Peyer's patch (tissue), 4 donors: ENCODE measurements around the gene GAL3ST3. TPM values are rescaled to one million over a fixed set of nuclear protein-coding genes. Genes with fewer than 3 reads are reported as not detected.

Source experiments
- DNase-seq, 3 donors: peaks; one replicate each; pipeline ENCODE4 v3.0.0-alpha.2; 2017 to 2019
- H3K27ac ChIP-seq, 4 donors: fragments of 200-600 bp; sonication (generic); one replicate each; pipeline ENCODE4 v1.5.1; 2016 to 2019
- H3K27me3 ChIP-seq, 2 donors: fragments of 200-600 bp; sonication (generic); one replicate each; pipeline ENCODE4 v1.5.1; 2019
- H3K36me3 ChIP-seq, 3 donors: fragments of 200-600 bp; sonication (generic); one replicate each; pipeline ENCODE4 v1.5.1; 2016 to 2019
- H3K4me1 ChIP-seq, 4 donors: fragments of 200-600 bp; sonication (generic); one replicate each; pipeline ENCODE4 v1.5.1; 2016 to 2019
- H3K4me3 ChIP-seq, 4 donors: fragments of 200-600 bp; sonication (generic); 1 replicate in 3 of 4; 2 replicates in 1 of 4; pipeline ENCODE4 v1.5.1; 2016 to 2019; ENCODE audit warnings: mild to moderate bottlenecking in 1 of 4
- H3K9me3 ChIP-seq, 4 donors: fragments of 200-600 bp; sonication (generic); one replicate each; pipeline ENCODE4 v1.5.1; 2016 to 2019; ENCODE audit warnings: mild to moderate bottlenecking in 1 of 4
- POLR2A ChIP-seq, 2 donors: fragments of 450-650 bp; IDR thresholded peaks; one replicate each; pipeline ENCODE4 v1.5.1; 2017; ENCODE audit warnings: antibody characterized with exemption in 2 of 2, mild to moderate bottlenecking in 2 of 2, moderate library complexity in 2 of 2
- total RNA-seq, 4 donors: library from RNA; depleted of rRNA; stranded (reverse); fragments of >200 nt; gene quantifications; one replicate each; pipeline ENCODE4 v1.1.0, GENCODE V29; 2016
- TF ChIP-seq, protein P1 (sequence below), 6 experiments: fragments of 450-650 bp in 4 of 6; fragments of 200-600 bp in 2 of 6; sonication (generic) in 1 of 6; IDR thresholded peaks; one replicate each; pipeline ENCODE4 v1.5.1; 2017 to 2019; ENCODE audit warnings: antibody characterized with exemption in 6 of 6, mild to moderate bottlenecking in 3 of 6, moderate library complexity in 1 of 6

The GAL3ST3 gene
- total RNA-seq, 4 donors from 2014 or later, result not detected

DNA sequence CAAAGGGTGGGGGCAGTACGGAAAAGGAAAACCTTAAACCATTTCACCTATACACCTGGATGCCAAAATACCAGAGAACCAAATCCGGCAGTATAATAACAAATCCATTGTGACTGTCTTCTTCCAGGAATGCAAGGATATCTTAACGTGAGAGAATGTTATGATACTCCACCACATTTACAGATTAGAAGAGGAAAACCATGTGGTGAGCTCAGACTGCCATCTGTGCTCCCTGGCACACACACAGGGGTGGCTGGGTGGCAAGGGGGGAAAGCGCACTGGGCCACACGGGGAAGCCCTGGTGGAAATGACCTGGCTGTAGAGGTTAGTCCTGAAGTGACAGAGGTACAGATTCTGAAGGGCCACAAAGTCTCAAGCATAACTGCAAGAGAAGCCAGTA lies 56.9 kb downstream of the GAL3ST3 start:
- Histone ChIP-seq H3K27ac (no peak overlapping the region), H3K27me3 (no peaks in the 10 kb centered on the region), H3K4me3 (no peak overlapping the region), H3K4me1 (no peaks in the 10 kb centered on the region), H3K36me3 (peaks cover 0 to 4% (median 0%) of the 10 kb centered on the region in 3 donors), H3K9me3 (no peaks in the 10 kb centered on the region)
- DNase-seq, result no peak
- TF ChIP-seq, protein P1, sequence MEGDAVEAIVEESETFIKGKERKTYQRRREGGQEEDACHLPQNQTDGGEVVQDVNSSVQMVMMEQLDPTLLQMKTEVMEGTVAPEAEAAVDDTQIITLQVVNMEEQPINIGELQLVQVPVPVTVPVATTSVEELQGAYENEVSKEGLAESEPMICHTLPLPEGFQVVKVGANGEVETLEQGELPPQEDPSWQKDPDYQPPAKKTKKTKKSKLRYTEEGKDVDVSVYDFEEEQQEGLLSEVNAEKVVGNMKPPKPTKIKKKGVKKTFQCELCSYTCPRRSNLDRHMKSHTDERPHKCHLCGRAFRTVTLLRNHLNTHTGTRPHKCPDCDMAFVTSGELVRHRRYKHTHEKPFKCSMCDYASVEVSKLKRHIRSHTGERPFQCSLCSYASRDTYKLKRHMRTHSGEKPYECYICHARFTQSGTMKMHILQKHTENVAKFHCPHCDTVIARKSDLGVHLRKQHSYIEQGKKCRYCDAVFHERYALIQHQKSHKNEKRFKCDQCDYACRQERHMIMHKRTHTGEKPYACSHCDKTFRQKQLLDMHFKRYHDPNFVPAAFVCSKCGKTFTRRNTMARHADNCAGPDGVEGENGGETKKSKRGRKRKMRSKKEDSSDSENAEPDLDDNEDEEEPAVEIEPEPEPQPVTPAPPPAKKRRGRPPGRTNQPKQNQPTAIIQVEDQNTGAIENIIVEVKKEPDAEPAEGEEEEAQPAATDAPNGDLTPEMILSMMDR (IDR thresholded peaks at IDR 0.05), result no peak
- no peak for TF ChIP-seq POLR2A (IDR thresholded peaks at IDR 0.05)

Other genes starting within 250 kb of the GAL3ST3 start
- 1 to 10 TPM in 3 of 4 donors, not detected in 1; 1.7 to 6.7 (median 6.4) TPM for gene SNX32, start 215.2 kb downstream of the GAL3ST3 start, total RNA-seq
- gene CFL1, start 191.0 kb downstream of the GAL3ST3 start, total RNA-seq, result 1,000 to 10,000 TPM in 3 of 4 donors, 100 to 1,000 TPM in 1; 961 to 2,313 (median 1,456) TPM
- 100 to 1,000 TPM in 1 of 4 donors, 10 to 100 TPM in 3; 68.3 to 101 (median 78.9) TPM for gene MUS81, start 188.7 kb downstream of the GAL3ST3 start, total RNA-seq
- gene EFEMP2, start 176.4 kb downstream of the GAL3ST3 start, total RNA-seq, result 10 to 100 TPM in 3 of 4 donors, 1 to 10 TPM in 1; 4.4 to 75.1 (median 12.1) TPM
- 1 to 10 TPM in 2 of 4 donors, not detected in 2; 1.3 to 1.9 TPM for gene CTSW, start 169.3 kb downstream of the GAL3ST3 start, total RNA-seq
- 100 to 1,000 TPM; 100 to 173 (median 122) TPM for gene FIBP, start 160.7 kb downstream of the GAL3ST3 start, total RNA-seq
- gene CCDC85B, start 158.5 kb downstream of the GAL3ST3 start, total RNA-seq, result 10 to 100 TPM in 1 of 4 donors, 1 to 10 TPM in 3; 3.5 to 12.4 (median 7.4) TPM
- gene FOSL1, start 148.8 kb downstream of the GAL3ST3 start, total RNA-seq, result 1 to 10 TPM in 3 of 4 donors, not detected in 1; 1.5 to 7.4 (median 1.7) TPM
- gene C11orf68, start 130.1 kb downstream of the GAL3ST3 start, total RNA-seq, result 10 to 100 TPM in 2 of 4 donors, 1 to 10 TPM in 2; 8.3 to 20.6 (median 12.1) TPM
- gene DRAP1, start 129.7 kb downstream of the GAL3ST3 start, total RNA-seq, result 100 to 1,000 TPM in 1 of 4 donors, 10 to 100 TPM in 3; 32.6 to 112 (median 57.5) TPM
- gene TSGA10IP, start 103.7 kb downstream of the GAL3ST3 start, total RNA-seq, result not detected
- gene SART1, start 87.4 kb downstream of the GAL3ST3 start, total RNA-seq, result 10 to 100 TPM; 14.4 to 61.9 (median 26.4) TPM
- 10 to 100 TPM; 15.1 to 66.0 (median 23.7) TPM for gene EIF1AD, start 47.0 kb downstream of the GAL3ST3 start, total RNA-seq
- gene BANF1, start 46.7 kb downstream of the GAL3ST3 start, total RNA-seq, result 10 to 100 TPM; 25.4 to 42.4 (median 27.7) TPM
- gene CST6, start 37.2 kb downstream of the GAL3ST3 start, total RNA-seq, result not detected
- gene CATSPER1, start 22.7 kb downstream of the GAL3ST3 start, total RNA-seq, result not detected
- gene SF3B2, start 3.2 kb upstream of the GAL3ST3 start, total RNA-seq, result 100 to 1,000 TPM; 127 to 340 (median 171) TPM
- 10 to 100 TPM; 10.3 to 52.0 (median 22.3) TPM for gene PACS1, start 21.1 kb upstream of the GAL3ST3 start, total RNA-seq
- gene KLC2, start 208.5 kb upstream of the GAL3ST3 start, total RNA-seq, result 10 to 100 TPM in 3 of 4 donors, 1 to 10 TPM in 1; 8.3 to 28.0 (median 13.2) TPM
- gene RAB1B, start 219.5 kb upstream of the GAL3ST3 start, total RNA-seq, result 100 to 1,000 TPM in 2 of 4 donors, 10 to 100 TPM in 2; 80.0 to 161 (median 103) TPM
- gene CNIH2, start 229.0 kb upstream of the GAL3ST3 start, total RNA-seq, result not detected
- 100 to 1,000 TPM in 3 of 4 donors, 10 to 100 TPM in 1; 52.0 to 132 (median 115) TPM for gene YIF1A, start 240.0 kb upstream of the GAL3ST3 start, total RNA-seq
- gene TMEM151A, start 242.7 kb upstream of the GAL3ST3 start, total RNA-seq, result under 1 TPM in 2 of 4 donors, not detected in 2; 0.27 to 0.35 TPM